Ecto neural progenitor cell (in vitro differentiated cells): ENCODE measurements around the gene FASTKD2.

Experiments
- DNase-seq: peaks from one replicate; pipeline ENCODE4 v3.0.0-alpha.2; 2018; ENCODE audit warnings: low spot score

The FASTKD2 gene

GRCh38 chr2:206838690-206839089 is 73.3 kb downstream of the FASTKD2 start:
- no peak for DNase-seq

- no peak for DNase-seq
Observed at GRCh38 chr2:206840999-206841398, 75.6 kb downstream of the FASTKD2 start.
